Stimulated activated naive CD8-positive, alpha-beta T cell treated with anti-CD3 and anti-CD28 coated beads, Interleukin-15, Interleukin-2, amounts not matched to agents 100 ng/mL and 50 ng/mL, for 24 hours (primary cell): ENCODE results near the gene UBE2D1.

ENCODE experiments used
- H3K27ac Mint-ChIP-seq: one replicate; pipeline ENCODE4 v1.8.0; 2021; ENCODE audit warnings: mild to moderate bottlenecking, mixed read lengths
- H3K27me3 Mint-ChIP-seq: one replicate; pipeline ENCODE4 v1.8.0; 2021; ENCODE audit warnings: mixed read lengths
- H3K36me3 Mint-ChIP-seq: one replicate; pipeline ENCODE4 v1.8.0; 2021; ENCODE audit warnings: low read depth, mixed read lengths
- H3K4me1 Mint-ChIP-seq: one replicate; pipeline ENCODE4 v1.8.0; 2021; ENCODE audit warnings: low read depth, mixed read lengths
- H3K4me3 Mint-ChIP-seq: one replicate; pipeline ENCODE4 v1.8.0; 2021; ENCODE audit warnings: mild to moderate bottlenecking, mixed read lengths
- H3K9me3 Mint-ChIP-seq: one replicate; pipeline ENCODE4 v1.8.0; 2021; ENCODE audit warnings: mixed read lengths

Gene UBE2D1

GRCh38 chr10:58384544-58384998 is 49.8 kb downstream of the UBE2D1 start:
- Mint-ChIP-seq H3K9me3 (no peaks in the 10 kb centered on the region), H3K4me3 (peak overlapping the region; percentile 99), H3K27ac (peak overlapping the region; percentile 97), H3K27me3 (no peaks in the 10 kb centered on the region), H3K36me3 (peaks cover 31% of the 10 kb centered on the region), H3K4me1 (peaks cover 55% of the 10 kb centered on the region)

- Mint-ChIP-seq H3K4me1 (peaks cover 58% of the 10 kb centered on the region), H3K36me3 (peaks cover 37% of the 10 kb centered on the region)
Observed at GRCh38 chr10:58384999-58385783, 50.4 kb downstream of the UBE2D1 start, which contains the start of gene TFAM. TSS of gene TFAM (plus strand) at chr10:58385410. CDS start at chr10:58385548, 138 bp downstream.

GRCh38 chr10:58385784-58386112 is 50.9 kb downstream of the UBE2D1 start:
- Mint-ChIP-seq H3K27me3 (no peaks in the 10 kb centered on the region), H3K36me3 (peaks cover 40% of the 10 kb centered on the region), H3K4me3 (peak overlapping the region; percentile 99), H3K27ac (peak overlapping the region; percentile 97), H3K4me1 (peaks cover 62% of the 10 kb centered on the region), H3K9me3 (no peaks in the 10 kb centered on the region)

More at GRCh38 chr10:58384999-58385783, 50.4 kb downstream of the UBE2D1 start, which contains the start of gene TFAM:
- Mint-ChIP-seq H3K4me3 (peak within 1 kb of the TSS; percentile 99), H3K9me3 (no peaks in the 10 kb centered on the region), H3K27me3 (no peaks in the 10 kb centered on the region), H3K27ac (peak within 1 kb of the TSS; percentile 97)

- no peaks in the 10 kb centered on the region for H3K9me3 Mint-ChIP-seq
- no peak overlapping the region for H3K4me3 Mint-ChIP-seq
- H3K4me1 Mint-ChIP-seq = peaks cover 52% of the 10 kb centered on the region
- peaks cover 67% of the 10 kb centered on the region for H3K36me3 Mint-ChIP-seq
- no peak overlapping the region for H3K27ac Mint-ChIP-seq
- no peaks in the 10 kb centered on the region for H3K27me3 Mint-ChIP-seq
Observed at GRCh38 chr10:58389024-58389423, 54.2 kb downstream of the UBE2D1 start.

- Mint-ChIP-seq H3K36me3 (peaks cover 84% of the 10 kb centered on the region), H3K4me3 (no peak overlapping the region), H3K27me3 (no peaks in the 10 kb centered on the region), H3K9me3 (no peaks in the 10 kb centered on the region), H3K27ac (no peak overlapping the region), H3K4me1 (peaks cover 25% of the 10 kb centered on the region)
Observed at GRCh38 chr10:58393317-58393716, 58.5 kb downstream of the UBE2D1 start.

- Mint-ChIP-seq H3K4me1 (peaks cover 14% of the 10 kb centered on the region), H3K36me3 (peaks cover 80% of the 10 kb centered on the region), H3K27ac (no peak overlapping the region), H3K9me3 (no peaks in the 10 kb centered on the region), H3K4me3 (no peak overlapping the region), H3K27me3 (no peaks in the 10 kb centered on the region)
Observed at GRCh38 chr10:58394471-58394870, 59.7 kb downstream of the UBE2D1 start.

GRCh38 chr10:58396057-58396456 is 61.3 kb downstream of the UBE2D1 start:
- no peak overlapping the region for H3K4me3 Mint-ChIP-seq
- peaks cover 7% of the 10 kb centered on the region for H3K4me1 Mint-ChIP-seq
- H3K27me3 Mint-ChIP-seq = no peaks in the 10 kb centered on the region
- peaks cover 86% of the 10 kb centered on the region for H3K36me3 Mint-ChIP-seq
- no peaks in the 10 kb centered on the region for H3K9me3 Mint-ChIP-seq
- no peak overlapping the region for H3K27ac Mint-ChIP-seq

- Mint-ChIP-seq H3K27ac (no peak overlapping the region), H3K27me3 (no peaks in the 10 kb centered on the region), H3K36me3 (peaks cover 85% of the 10 kb centered on the region), H3K9me3 (no peaks in the 10 kb centered on the region), H3K4me1 (peaks cover 7% of the 10 kb centered on the region), H3K4me3 (no peak overlapping the region)
Observed at GRCh38 chr10:58397830-58398229, 63.0 kb downstream of the UBE2D1 start.

- peak overlapping the region; percentile 21 for H3K27ac Mint-ChIP-seq
- no peaks in the 10 kb centered on the region for H3K27me3 Mint-ChIP-seq
- no peak overlapping the region for H3K4me3 Mint-ChIP-seq
- H3K4me1 Mint-ChIP-seq = peaks cover 7% of the 10 kb centered on the region
- peaks cover 72% of the 10 kb centered on the region for H3K36me3 Mint-ChIP-seq
- no peaks in the 10 kb centered on the region for H3K9me3 Mint-ChIP-seq
Observed at GRCh38 chr10:58399410-58399809, 64.6 kb downstream of the UBE2D1 start.

GRCh38 chr10:58400609-58401008 is 65.8 kb downstream of the UBE2D1 start:
- H3K27ac Mint-ChIP-seq = no peak overlapping the region
- peaks cover 3% of the 10 kb centered on the region for H3K4me1 Mint-ChIP-seq
- peaks cover 61% of the 10 kb centered on the region for H3K36me3 Mint-ChIP-seq
- no peak overlapping the region for H3K4me3 Mint-ChIP-seq
- no peaks in the 10 kb centered on the region for H3K27me3 Mint-ChIP-seq
- no peaks in the 10 kb centered on the region for H3K9me3 Mint-ChIP-seq

- no peaks in the 10 kb centered on the region for H3K27me3 Mint-ChIP-seq
Observed at GRCh38 chr10:58404001-58404400, 69.2 kb downstream of the UBE2D1 start.

GRCh38 chr10:58409956-58410610 is 75.3 kb downstream of the UBE2D1 start:
- Mint-ChIP-seq H3K4me1 (no peaks in the 10 kb centered on the region), H3K9me3 (no peaks in the 10 kb centered on the region), H3K27me3 (peaks cover 3% of the 10 kb centered on the region), H3K4me3 (no peak overlapping the region), H3K36me3 (no peaks in the 10 kb centered on the region), H3K27ac (no peak overlapping the region)

More at GRCh38 chr10:58404001-58404400, 69.2 kb downstream of the UBE2D1 start:
- no peaks in the 10 kb centered on the region for H3K9me3 Mint-ChIP-seq
- H3K36me3 Mint-ChIP-seq = peaks cover 36% of the 10 kb centered on the region
- no peak overlapping the region for H3K4me3 Mint-ChIP-seq
- no peaks in the 10 kb centered on the region for H3K4me1 Mint-ChIP-seq
- no peak overlapping the region for H3K27ac Mint-ChIP-seq

- Mint-ChIP-seq H3K27ac (no peak overlapping the region), H3K27me3 (peaks cover 7% of the 10 kb centered on the region), H3K4me1 (no peaks in the 10 kb centered on the region), H3K4me3 (no peak overlapping the region), H3K36me3 (no peaks in the 10 kb centered on the region), H3K9me3 (no peaks in the 10 kb centered on the region)
Observed at GRCh38 chr10:58412502-58412961, 77.7 kb downstream of the UBE2D1 start.

GRCh38 chr10:58414270-58415041 is 79.7 kb downstream of the UBE2D1 start:
- peaks cover 7% of the 10 kb centered on the region for H3K27me3 Mint-ChIP-seq
- no peak overlapping the region for H3K4me3 Mint-ChIP-seq
- no peaks in the 10 kb centered on the region for H3K36me3 Mint-ChIP-seq
- no peaks in the 10 kb centered on the region for H3K9me3 Mint-ChIP-seq
- no peak overlapping the region for H3K27ac Mint-ChIP-seq
- H3K4me1 Mint-ChIP-seq = no peaks in the 10 kb centered on the region

- no peaks in the 10 kb centered on the region for H3K36me3 Mint-ChIP-seq
- H3K9me3 Mint-ChIP-seq = no peaks in the 10 kb centered on the region
- no peak overlapping the region for H3K4me3 Mint-ChIP-seq
- H3K4me1 Mint-ChIP-seq = no peaks in the 10 kb centered on the region
- no peak overlapping the region for H3K27ac Mint-ChIP-seq
- peaks cover 7% of the 10 kb centered on the region for H3K27me3 Mint-ChIP-seq
Observed at GRCh38 chr10:58415757-58416156, 81.0 kb downstream of the UBE2D1 start.
